Measurements from ENCODE around the gene RFNG. TPM values are rescaled to one million over a fixed set of nuclear protein-coding genes. Genes with fewer than 3 reads are reported as not detected.

RFNG gene
- total and polyA plus RNA-seq, 2 donors from 2014 or later = 29.8 to 47.3 TPM

- H3K4me1 ChIP-seq (ENCODE audit: control insufficient read depth in 2 of 3, insufficient read depth in 2 of 3, low read depth in 1 of 3, low read length in 3 of 3) = peaks cover 0 to 45% (median 21%) of the 10 kb centered on the region in 3 donors
These were observed 49.1 kb upstream of the RFNG start for GRCh38 chr17:82100502-82101298.

GRCh38 chr17:82098939-82099763 is 47.5 kb upstream of the RFNG start:
- FAIRE-seq (no peak), DNase-seq (peak in 2 of 5 donors; percentile 39 to 79)
- Histone ChIP-seq H3K4me1 (ENCODE audit: control insufficient read depth in 2 of 3, insufficient read depth in 2 of 3, low read depth in 1 of 3, low read length in 3 of 3) (peaks cover 0 to 35% (median 16%) of the 10 kb centered on the region in 3 donors), H3K27ac (ENCODE audit: low read depth in 2 of 2, low read length in 2 of 2) (peak overlapping the region; percentile 90 to 93), H3K27me3 (ENCODE audit: control insufficient read depth, insufficient read depth, low read length) (no peaks in the 10 kb centered on the region), H3K9ac (ENCODE audit: low read length in 3 of 3) (peak overlapping the region in 1 of 3 donors; percentile 46), H3K4me3 (ENCODE audit: low read length in 3 of 3) (peak overlapping the region in 1 of 3 donors; percentile 51), H3K36me3 (ENCODE audit: control insufficient read depth in 2 of 3, insufficient read depth in 3 of 3, low read length in 3 of 3) (peaks cover 0 to 7% (median 2%) of the 10 kb centered on the region in 3 donors), H3K9me3 (ENCODE audit: control insufficient read depth in 2 of 3, insufficient read depth in 1 of 3, low read length in 3 of 3) (no peaks in the 10 kb centered on the region)
- TF ChIP-seq CTCF (IDR thresholded peaks at IDR 0.05; ENCODE audit: borderline replicate concordance, extremely low read depth, insufficient read depth) = no peak
- intact Hi-C loops (cut with DNase I) = no loop called here

More at GRCh38 chr17:82100502-82101298, 49.1 kb upstream of the RFNG start:
- Histone ChIP-seq H3K27ac (ENCODE audit: low read depth in 2 of 2, low read length in 2 of 2) (peak overlapping the region in 1 of 2 donors; percentile 80), H3K9ac (ENCODE audit: low read length in 3 of 3) (no peak overlapping the region), H3K4me3 (ENCODE audit: low read length in 3 of 3) (no peak overlapping the region), H3K27me3 (ENCODE audit: control insufficient read depth, insufficient read depth, low read length) (no peaks in the 10 kb centered on the region), H3K36me3 (ENCODE audit: control insufficient read depth in 2 of 3, insufficient read depth in 3 of 3, low read length in 3 of 3) (no peaks in the 10 kb centered on the region), H3K9me3 (ENCODE audit: control insufficient read depth in 2 of 3, insufficient read depth in 1 of 3, low read length in 3 of 3) (no peaks in the 10 kb centered on the region)
- intact Hi-C loops (cut with DNase I) = no loop called here
- FAIRE-seq (no peak), DNase-seq (peak in 1 of 5 donors; percentile 72)
- TF ChIP-seq CTCF (IDR thresholded peaks at IDR 0.05; ENCODE audit: borderline replicate concordance, extremely low read depth, insufficient read depth) = no peak

- H3K4me3 ChIP-seq (ENCODE audit: low read length in 3 of 3) = peak within 1 kb of the TSS in 2 of 3 donors; percentile 1 to 51
- peak; percentile 45 for TF ChIP-seq CTCF (IDR thresholded peaks at IDR 0.05; ENCODE audit: borderline replicate concordance, extremely low read depth, insufficient read depth)
- H3K27me3 ChIP-seq (ENCODE audit: control insufficient read depth, insufficient read depth, low read length) = no peaks in the 10 kb centered on the region
- H3K27ac ChIP-seq (ENCODE audit: low read depth in 2 of 2, low read length in 2 of 2) = peak within 1 kb of the TSS; percentile 90 to 93
- peaks cover 0 to 7% (median 2%) of the 10 kb centered on the region in 3 donors for H3K36me3 ChIP-seq (ENCODE audit: control insufficient read depth in 2 of 3, insufficient read depth in 3 of 3, low read length in 3 of 3)
- peak within 1 kb of the TSS in 1 of 3 donors; percentile 46 for H3K9ac ChIP-seq (ENCODE audit: low read length in 3 of 3)
- DNase-seq (peak; percentile 95 to 98 (median 97)), FAIRE-seq (no peak)
- peaks cover 0 to 31% (median 16%) of the 10 kb centered on the region in 3 donors for H3K4me1 ChIP-seq (ENCODE audit: control insufficient read depth in 2 of 3, insufficient read depth in 2 of 3, low read depth in 1 of 3, low read length in 3 of 3)
- H3K9me3 ChIP-seq (ENCODE audit: control insufficient read depth in 2 of 3, insufficient read depth in 1 of 3, low read length in 3 of 3) = no peaks in the 10 kb centered on the region
- intact Hi-C loops (cut with DNase I) = no loop called here
These were observed 46.7 kb upstream of the RFNG start, which contains the start of gene FASN for GRCh38 chr17:82098169-82098938. Gene FASN, minus strand, starts transcription at chr17:82098236. Its CDS starts 1,791 bp downstream, at chr17:82096445.
